T1000 (cell line): ENCODE measurements around the gene DST.
"Not testable (repeated sequence)": the region's sequence is repeated elsewhere in the genome, so short reads cannot be mapped to it uniquely, and the experiment has no call there.

Experiments used
- DNase-seq: peaks from one replicate; lab custom pipeline; 2025; ENCODE audit warnings: mixed read lengths; lab: John Stamatoyannopoulos, UW

The DST gene

GRCh38 chr6:56571605-56572004, 71.1 kb downstream of the DST start:
- DNase-seq = no peak

GRCh38 chr6:56570413-56571359, 72.0 kb downstream of the DST start:
- DNase-seq = no peak

GRCh38 chr6:56567501-56567900, 75.2 kb downstream of the DST start:
- DNase-seq = no peak

GRCh38 chr6:56562730-56563129, 80.0 kb downstream of the DST start:
- DNase-seq = not testable (repeated sequence)

GRCh38 chr6:56556751-56557540, 85.7 kb downstream of the DST start:
- DNase-seq = no peak

GRCh38 chr6:56555438-56555872, 87.2 kb downstream of the DST start:
- DNase-seq = no peak

- no peak for DNase-seq
These were observed 90.2 kb downstream of the DST start for GRCh38 chr6:56552187-56553130.

- no peak for DNase-seq
These were observed 91.1 kb downstream of the DST start for GRCh38 chr6:56551409-56552120.

- DNase-seq = no peak
These were observed 92.4 kb downstream of the DST start for GRCh38 chr6:56550301-56550700.

GRCh38 chr6:56549014-56549413, 93.7 kb downstream of the DST start:
- DNase-seq = no peak

- no peak for DNase-seq
These were observed 95.0 kb downstream of the DST start for GRCh38 chr6:56547687-56548086.

GRCh38 chr6:56542364-56543331, 100.0 kb downstream of the DST start:
- peak; percentile 87 for DNase-seq

- DNase-seq = no peak
These were observed 100.8 kb downstream of the DST start for GRCh38 chr6:56541741-56542360.

- no peak for DNase-seq
These were observed 101.6 kb downstream of the DST start for GRCh38 chr6:56541030-56541600.

- no peak for DNase-seq
These were observed 102.3 kb downstream of the DST start for GRCh38 chr6:56540232-56541029.

- no peak for DNase-seq
These were observed 103.1 kb downstream of the DST start for GRCh38 chr6:56539527-56540105.

- DNase-seq = no peak
These were observed 103.8 kb downstream of the DST start for GRCh38 chr6:56538851-56539250.

- DNase-seq = no peak
These were observed 105.4 kb downstream of the DST start for GRCh38 chr6:56537223-56537770.
